ENCODE data around the gene SYT11. TPM values are rescaled to one million over a fixed set of nuclear protein-coding genes. Genes with fewer than 3 reads are reported as not detected.

Gene SYT11
- total and polyA plus RNA-seq, 2 experiments from 2014 or later: 0.39 to 2.0 TPM

DNA sequence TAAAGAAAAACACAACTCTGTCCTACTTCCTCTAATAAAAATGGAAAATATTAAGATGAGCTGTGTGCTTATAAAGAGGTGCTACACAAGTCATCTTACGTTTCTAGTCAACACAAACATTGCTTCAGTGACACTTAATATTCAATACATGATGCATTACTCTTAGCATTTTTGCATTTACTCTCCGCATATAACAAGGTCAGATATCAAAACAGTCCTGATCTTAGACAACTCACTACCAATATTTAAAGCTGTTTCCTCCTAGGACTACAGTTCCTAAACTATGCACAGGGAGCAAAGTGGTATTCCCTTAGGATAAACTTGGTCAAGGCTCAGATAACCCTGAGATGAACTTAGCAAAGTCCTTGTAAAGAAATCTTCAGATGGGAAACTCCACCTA lies 39.5 kb downstream of the SYT11 start:
- Histone ChIP-seq H3K79me2 (no peaks in the 10 kb centered on the region), H3K27ac (no peak overlapping the region), H3K4me1 (ENCODE audit: insufficient read depth) (no peaks in the 10 kb centered on the region), H2AFZ (no peak overlapping the region), H3K4me3 (no peak overlapping the region), H4K20me1 (ENCODE audit: insufficient read depth, poor library complexity, severe bottlenecking) (no peaks in the 10 kb centered on the region), H3K9me2 (replicated peaks; ENCODE audit: insufficient read depth) (no peaks in the 10 kb centered on the region), H3K27me3 (no peaks in the 10 kb centered on the region), H3K4me2 (no peak overlapping the region), H3K36me3 (replicated peaks; ENCODE audit: insufficient read depth, low read depth) (peaks cover 6% of the 10 kb centered on the region), H3K9me3 (ENCODE audit: low read depth) (no peaks in the 10 kb centered on the region)
- TF ChIP-seq EZH2phosphoT487 (IDR thresholded peaks at IDR 0.05; ENCODE audit: low read depth, severe bottlenecking, unreplicated experiment) (no peak), EZH2 (IDR thresholded peaks at IDR 0.05; ENCODE audit: borderline replicate concordance) (no peak)
- TF ChIP-seq, protein P1, sequence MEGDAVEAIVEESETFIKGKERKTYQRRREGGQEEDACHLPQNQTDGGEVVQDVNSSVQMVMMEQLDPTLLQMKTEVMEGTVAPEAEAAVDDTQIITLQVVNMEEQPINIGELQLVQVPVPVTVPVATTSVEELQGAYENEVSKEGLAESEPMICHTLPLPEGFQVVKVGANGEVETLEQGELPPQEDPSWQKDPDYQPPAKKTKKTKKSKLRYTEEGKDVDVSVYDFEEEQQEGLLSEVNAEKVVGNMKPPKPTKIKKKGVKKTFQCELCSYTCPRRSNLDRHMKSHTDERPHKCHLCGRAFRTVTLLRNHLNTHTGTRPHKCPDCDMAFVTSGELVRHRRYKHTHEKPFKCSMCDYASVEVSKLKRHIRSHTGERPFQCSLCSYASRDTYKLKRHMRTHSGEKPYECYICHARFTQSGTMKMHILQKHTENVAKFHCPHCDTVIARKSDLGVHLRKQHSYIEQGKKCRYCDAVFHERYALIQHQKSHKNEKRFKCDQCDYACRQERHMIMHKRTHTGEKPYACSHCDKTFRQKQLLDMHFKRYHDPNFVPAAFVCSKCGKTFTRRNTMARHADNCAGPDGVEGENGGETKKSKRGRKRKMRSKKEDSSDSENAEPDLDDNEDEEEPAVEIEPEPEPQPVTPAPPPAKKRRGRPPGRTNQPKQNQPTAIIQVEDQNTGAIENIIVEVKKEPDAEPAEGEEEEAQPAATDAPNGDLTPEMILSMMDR (IDR thresholded peaks at IDR 0.05; ENCODE audit: poor library complexity): no peak
- WGBS (ENCODE audit: low lambda C conversion rate, missing lambda C conversion rate): 71% methylated on average over 2 of the region's 2 CpGs
- no peak for DNase-seq (ENCODE audit: low spot score)

DNA sequence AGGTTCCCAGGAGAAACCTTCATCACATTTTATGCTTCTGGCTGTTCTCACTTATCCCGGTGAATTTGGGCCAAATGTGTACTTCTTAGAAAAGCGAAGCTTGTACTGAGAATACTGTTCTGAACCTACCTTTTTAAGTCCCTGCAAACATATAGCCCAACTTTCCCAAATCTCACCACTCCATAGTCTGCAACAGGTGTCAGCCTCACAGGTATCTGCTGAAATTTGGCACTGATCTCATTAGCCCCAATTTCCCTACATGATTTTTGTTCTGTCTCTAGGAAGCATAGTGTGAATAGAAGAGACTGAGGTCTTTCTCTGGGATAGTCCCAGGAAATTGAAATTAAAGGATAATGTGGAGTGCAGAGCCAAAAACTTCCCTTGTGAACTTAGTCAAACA lies 40.3 kb downstream of the SYT11 start:
- Histone ChIP-seq H3K9me3 (ENCODE audit: low read depth) (no peaks in the 10 kb centered on the region), H3K36me3 (replicated peaks; ENCODE audit: insufficient read depth, low read depth) (peaks cover 6% of the 10 kb centered on the region), H4K20me1 (ENCODE audit: insufficient read depth, poor library complexity, severe bottlenecking) (no peaks in the 10 kb centered on the region), H3K4me1 (ENCODE audit: insufficient read depth) (no peaks in the 10 kb centered on the region), H3K79me2 (no peaks in the 10 kb centered on the region), H3K9me2 (replicated peaks; ENCODE audit: insufficient read depth) (no peaks in the 10 kb centered on the region), H3K27me3 (no peaks in the 10 kb centered on the region), H2AFZ (no peak overlapping the region), H3K4me3 (no peak overlapping the region), H3K4me2 (no peak overlapping the region), H3K27ac (no peak overlapping the region)
- 98% methylated on average over 2 of the region's 2 CpGs for WGBS (ENCODE audit: low lambda C conversion rate, missing lambda C conversion rate)
- TF ChIP-seq EZH2 (IDR thresholded peaks at IDR 0.05; ENCODE audit: borderline replicate concordance): no peak
- no peak for TF ChIP-seq EZH2phosphoT487 (IDR thresholded peaks at IDR 0.05; ENCODE audit: low read depth, severe bottlenecking, unreplicated experiment)
- TF ChIP-seq, protein P1 (IDR thresholded peaks at IDR 0.05; ENCODE audit: poor library complexity): no peak
- no peak for DNase-seq (ENCODE audit: low spot score)

DNA sequence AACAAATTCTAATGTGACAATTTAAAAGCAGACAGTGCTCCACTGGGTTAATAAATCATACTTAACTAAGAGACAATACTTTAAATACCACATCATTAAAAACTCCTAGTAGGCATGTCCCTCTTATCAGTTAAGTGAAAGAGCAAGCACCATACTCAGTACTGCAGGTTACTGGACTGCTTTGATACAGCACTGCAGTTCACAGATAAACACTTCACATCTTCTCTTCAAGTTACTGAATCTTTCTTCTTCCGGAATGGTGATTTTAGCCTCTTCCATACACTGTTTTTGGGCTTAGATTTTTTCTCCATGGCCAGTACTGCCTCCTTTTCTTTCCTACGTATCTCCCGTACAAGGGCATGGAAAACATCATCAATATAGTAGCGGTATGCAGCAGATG lies 40.8 kb downstream of the SYT11 start:
- TF ChIP-seq, protein P1 (IDR thresholded peaks at IDR 0.05; ENCODE audit: poor library complexity): no peak
- TF ChIP-seq EZH2phosphoT487 (IDR thresholded peaks at IDR 0.05; ENCODE audit: low read depth, severe bottlenecking, unreplicated experiment) (no peak), EZH2 (IDR thresholded peaks at IDR 0.05; ENCODE audit: borderline replicate concordance) (no peak)
- 94% methylated on average over 4 of the region's 4 CpGs for WGBS (ENCODE audit: low lambda C conversion rate, missing lambda C conversion rate)

DNA sequence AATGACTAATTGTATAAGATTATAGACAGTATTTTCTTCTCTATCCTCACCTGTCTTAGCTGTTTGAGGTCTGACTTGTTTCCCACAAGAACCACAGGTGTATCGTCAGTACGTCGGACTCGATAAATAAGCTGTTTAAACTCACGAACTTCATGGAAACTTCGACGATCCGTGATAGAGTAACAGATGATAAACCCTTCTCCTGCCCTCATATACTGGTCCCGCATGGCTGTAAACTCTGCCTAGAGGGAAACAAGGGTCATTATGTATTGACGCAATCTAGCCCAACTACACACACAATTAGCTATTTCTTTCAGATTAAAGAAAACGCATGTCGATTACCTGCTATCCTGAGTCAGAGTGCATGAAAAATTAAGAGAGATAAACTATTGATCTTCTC lies 44.9 kb downstream of the SYT11 start:
- H3K36me3 ChIP-seq (replicated peaks; ENCODE audit: insufficient read depth, low read depth): peaks cover 6% of the 10 kb centered on the region
- DNase-seq (ENCODE audit: low spot score): no peak
- TF ChIP-seq, protein P1 (IDR thresholded peaks at IDR 0.05; ENCODE audit: poor library complexity): no peak
- TF ChIP-seq EZH2 (IDR thresholded peaks at IDR 0.05; ENCODE audit: borderline replicate concordance) (no peak), EZH2phosphoT487 (IDR thresholded peaks at IDR 0.05; ENCODE audit: low read depth, severe bottlenecking, unreplicated experiment) (no peak)
- H3K4me2 ChIP-seq: no peak overlapping the region
- H3K9me2 ChIP-seq (replicated peaks; ENCODE audit: insufficient read depth): no peaks in the 10 kb centered on the region
- WGBS (ENCODE audit: low lambda C conversion rate, missing lambda C conversion rate): 96% methylated on average over 12 of the region's 12 CpGs
- H3K4me1 ChIP-seq (ENCODE audit: insufficient read depth): no peaks in the 10 kb centered on the region
- no peak overlapping the region for H2AFZ ChIP-seq
- no peak overlapping the region for H3K4me3 ChIP-seq
- no peaks in the 10 kb centered on the region for H3K27me3 ChIP-seq
- no peaks in the 10 kb centered on the region for H4K20me1 ChIP-seq (ENCODE audit: insufficient read depth, poor library complexity, severe bottlenecking)
- peaks cover 23% of the 10 kb centered on the region for H3K79me2 ChIP-seq
- no peak overlapping the region for H3K27ac ChIP-seq
- H3K9me3 ChIP-seq (ENCODE audit: low read depth): no peaks in the 10 kb centered on the region

More for the DNA sequence above, 40.8 kb downstream of the SYT11 start:
- H3K79me2 ChIP-seq: no peaks in the 10 kb centered on the region
- DNase-seq (ENCODE audit: low spot score): no peak
- no peaks in the 10 kb centered on the region for H3K9me3 ChIP-seq (ENCODE audit: low read depth)
- peaks cover 6% of the 10 kb centered on the region for H3K36me3 ChIP-seq (replicated peaks; ENCODE audit: insufficient read depth, low read depth)
- no peak overlapping the region for H3K4me3 ChIP-seq
- no peaks in the 10 kb centered on the region for H4K20me1 ChIP-seq (ENCODE audit: insufficient read depth, poor library complexity, severe bottlenecking)
- no peaks in the 10 kb centered on the region for H3K9me2 ChIP-seq (replicated peaks; ENCODE audit: insufficient read depth)
- H3K4me2 ChIP-seq: no peak overlapping the region
- no peaks in the 10 kb centered on the region for H3K27me3 ChIP-seq
- H2AFZ ChIP-seq: no peak overlapping the region
- no peak overlapping the region for H3K27ac ChIP-seq
- no peaks in the 10 kb centered on the region for H3K4me1 ChIP-seq (ENCODE audit: insufficient read depth)
